HG03378 (cell line): ENCODE data around the gene S1PR2.
A peak's percentile ranks its signal among the peaks of the same experiment; 100 is the strongest.
"Not testable (repeated sequence)": the region's sequence is repeated elsewhere in the genome, so short reads cannot be mapped to it uniquely, and the experiment has no call there.

Experiments used
- ATAC-seq: cut with Tn5 transposase; IDR thresholded peaks from one replicate; pipeline ENCODE4 v1.9.1; 2021; ENCODE audit warnings: mild to moderate bottlenecking, moderate library complexity; ENCODE audit not compliant: unreplicated experiment

The S1PR2 gene

GRCh38 chr19:10194500-10195198, 36.5 kb downstream of the S1PR2 start, which contains the start of gene DNMT1:
Gene DNMT1 (minus strand): TSS chr19:10194953. CDS start chr19:10194899, 54 bp downstream.
- ATAC-seq: peak; percentile 72

GRCh38 chr19:10193790-10194499, 37.2 kb downstream of the S1PR2 start:
- peak; percentile 22 for ATAC-seq

GRCh38 chr19:10192922-10193321, 38.2 kb downstream of the S1PR2 start:
- ATAC-seq: no peak

GRCh38 chr19:10191347-10191746, 39.8 kb downstream of the S1PR2 start:
- no peak for ATAC-seq

- ATAC-seq: no peak
Observed at GRCh38 chr19:10190026-10190425, 41.1 kb downstream of the S1PR2 start.

- ATAC-seq: no peak
Observed at GRCh38 chr19:10189616-10190015, 41.5 kb downstream of the S1PR2 start.

GRCh38 chr19:10187315-10187714, 43.8 kb downstream of the S1PR2 start:
- no peak for ATAC-seq

- no peak for ATAC-seq
Observed at GRCh38 chr19:10184636-10185035, 46.5 kb downstream of the S1PR2 start.

GRCh38 chr19:10183926-10184325, 47.2 kb downstream of the S1PR2 start:
- no peak for ATAC-seq

- ATAC-seq: no peak
Observed at GRCh38 chr19:10182847-10183246, 48.3 kb downstream of the S1PR2 start.

GRCh38 chr19:10182076-10182475, 49.1 kb downstream of the S1PR2 start:
- no peak for ATAC-seq

GRCh38 chr19:10180459-10180858, 50.7 kb downstream of the S1PR2 start:
- no peak for ATAC-seq

GRCh38 chr19:10180024-10180423, 51.1 kb downstream of the S1PR2 start:
- ATAC-seq: not testable (repeated sequence)

GRCh38 chr19:10173527-10173926, 57.6 kb downstream of the S1PR2 start:
- ATAC-seq: no peak
